Measurements from ENCODE around the gene PPP1R13L.
"Not testable (repeated sequence)": the region's sequence is repeated elsewhere in the genome, so short reads cannot be mapped to it uniquely, and the experiment has no call there.

Gene PPP1R13L

DNA sequence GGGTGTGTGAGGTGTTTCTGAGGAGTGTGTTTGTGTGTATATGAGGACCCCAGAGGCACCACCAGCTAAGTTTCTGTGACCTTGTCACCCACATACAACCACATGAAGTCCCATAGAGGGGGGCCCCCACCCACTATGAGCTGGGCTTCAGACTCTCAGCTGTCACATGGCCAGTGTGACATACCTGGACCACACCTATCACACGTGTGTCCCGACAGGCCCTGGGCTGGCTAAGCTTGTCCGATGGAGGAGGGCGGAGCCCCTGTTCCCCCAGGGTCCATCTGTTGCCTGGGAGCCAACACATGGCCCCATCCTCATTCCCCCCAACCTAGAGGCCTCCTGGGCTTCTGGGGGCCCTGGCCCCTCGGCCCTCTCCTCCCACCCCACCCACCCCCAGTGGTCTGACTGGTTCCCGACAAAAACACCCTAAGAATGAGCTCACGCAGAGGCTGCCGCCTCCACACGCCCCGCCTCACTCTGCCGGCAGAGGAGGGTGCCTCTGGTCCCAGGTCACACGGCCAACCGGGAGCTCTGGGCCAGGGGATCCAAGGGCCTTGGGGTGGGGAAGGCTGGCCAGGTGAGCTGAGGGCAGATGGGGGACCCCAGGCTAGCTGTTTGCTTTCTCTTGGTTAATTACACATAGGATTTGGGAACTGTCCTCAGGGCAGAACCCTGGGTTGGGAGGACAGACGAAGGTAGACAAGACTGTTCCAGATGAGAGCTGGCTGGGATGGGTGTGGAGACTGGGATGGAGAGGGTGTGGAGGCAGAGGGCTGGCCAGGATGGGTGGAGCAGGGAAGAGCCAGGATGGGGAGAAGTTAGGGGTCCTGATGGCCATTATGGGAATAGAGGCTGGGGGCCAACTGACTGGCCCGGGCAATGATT, 60.0 kb downstream of the PPP1R13L start:
- DNase-seq, result no peak

DNA sequence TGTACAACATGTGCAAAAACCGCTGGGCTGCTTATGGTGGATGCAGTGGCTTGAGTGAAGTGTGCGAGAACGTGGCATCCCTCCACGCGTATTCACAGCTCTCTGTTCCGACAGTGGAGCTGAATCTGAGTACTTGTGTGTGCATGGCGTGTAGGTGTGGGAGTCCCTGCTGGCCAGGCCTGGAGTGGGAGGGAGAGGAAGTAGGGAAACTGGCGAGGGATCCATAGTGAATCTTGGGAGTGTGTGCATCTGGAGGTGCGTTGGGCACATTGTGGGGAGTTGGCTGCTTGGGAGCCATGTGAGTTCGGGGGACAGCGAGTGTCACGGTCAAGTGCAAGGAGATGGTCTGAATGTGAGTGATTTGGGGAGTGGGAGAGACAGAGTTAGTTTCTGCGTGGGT, 62.0 kb downstream of the PPP1R13L start:
- peak; percentile 51 for DNase-seq

DNA sequence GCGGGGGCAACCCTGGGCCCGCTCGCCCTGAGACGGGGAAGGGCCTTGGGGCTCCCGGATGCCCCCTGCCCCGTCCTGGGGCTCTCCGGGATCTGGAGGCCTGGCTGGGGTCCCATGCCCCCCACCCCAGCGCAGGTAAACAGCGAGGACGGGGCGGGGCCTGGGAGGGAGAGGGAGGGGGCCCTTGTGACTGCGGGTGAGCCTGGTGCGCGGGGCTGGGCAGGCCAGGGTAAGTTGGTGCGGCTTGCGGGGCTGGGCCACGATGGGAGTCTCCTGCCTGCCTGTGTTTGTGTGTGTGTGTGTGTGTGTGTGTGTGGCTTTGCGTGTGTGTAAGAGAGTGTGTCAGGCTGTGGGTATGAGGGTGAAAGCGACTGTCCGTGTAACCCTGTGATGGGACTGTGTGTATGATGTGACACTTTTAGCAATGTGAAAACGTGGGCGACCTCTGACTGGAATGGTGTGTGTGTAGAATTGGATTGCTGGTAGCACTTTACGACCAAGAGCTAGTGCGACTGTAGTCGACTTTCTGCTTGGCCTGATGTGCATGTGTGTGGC, 63.9 kb downstream of the PPP1R13L start:
- DNase-seq, result peak; percentile 51

DNA sequence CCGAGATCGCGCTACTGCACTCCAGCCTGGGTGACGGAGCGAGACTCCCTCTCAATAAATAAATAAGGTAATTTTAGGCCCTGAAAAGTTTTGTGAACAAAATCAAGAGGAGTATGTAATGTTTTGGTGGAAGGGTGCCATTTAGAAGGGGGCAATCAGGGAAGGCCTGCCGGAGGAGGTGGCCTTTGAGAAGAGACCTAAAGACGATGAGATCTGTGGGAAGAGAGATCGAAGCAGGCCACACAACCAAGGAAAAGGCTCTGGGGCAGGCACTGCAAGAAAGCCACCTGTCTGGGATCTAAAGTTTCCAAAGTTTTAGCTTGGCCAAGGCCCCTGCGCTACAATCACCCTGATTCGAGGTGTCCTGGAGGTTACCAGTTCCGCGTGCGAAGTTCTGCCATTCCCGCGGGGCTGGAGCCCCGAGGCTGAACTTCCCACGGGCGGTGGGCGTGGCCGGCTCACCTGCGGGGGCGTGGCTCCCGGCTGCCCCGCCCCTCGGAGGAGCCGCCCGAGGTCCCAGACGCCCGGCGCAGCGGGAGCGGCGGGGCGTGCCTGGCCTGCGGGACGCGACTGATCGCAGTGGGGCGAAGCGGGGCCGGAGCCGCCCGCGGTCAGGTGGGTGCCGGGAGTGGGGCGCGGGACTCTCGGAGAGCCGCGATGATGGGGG, 64.5 kb downstream of the PPP1R13L start, which contains the start of gene KLC3:
Gene KLC3 (plus strand): TSS at position 519 of the 667 bp plus-strand sequence. CDS start 4,792 bp downstream, outside the sequence.
- DNase-seq, result peak; percentile 68

DNA sequence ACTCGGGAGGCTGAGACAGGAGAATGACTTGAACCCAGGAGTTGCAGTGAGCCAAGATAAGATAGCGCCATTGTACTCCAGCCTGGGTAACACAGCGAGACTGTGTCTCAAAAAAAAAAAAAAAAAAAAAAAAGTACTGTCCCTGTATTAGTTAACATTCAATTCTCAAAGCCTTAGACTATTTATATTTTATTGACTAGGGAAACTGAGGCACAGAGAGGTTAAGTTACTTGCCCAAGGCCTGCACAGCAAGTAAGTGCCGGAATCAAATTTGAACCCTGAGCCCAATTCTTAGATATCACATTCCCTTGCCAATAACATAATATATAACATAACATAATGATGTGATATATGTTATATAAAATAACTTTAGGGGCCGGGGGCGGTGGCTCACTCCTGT, 65.2 kb downstream of the PPP1R13L start:
- DNase-seq, result no peak

DNA sequence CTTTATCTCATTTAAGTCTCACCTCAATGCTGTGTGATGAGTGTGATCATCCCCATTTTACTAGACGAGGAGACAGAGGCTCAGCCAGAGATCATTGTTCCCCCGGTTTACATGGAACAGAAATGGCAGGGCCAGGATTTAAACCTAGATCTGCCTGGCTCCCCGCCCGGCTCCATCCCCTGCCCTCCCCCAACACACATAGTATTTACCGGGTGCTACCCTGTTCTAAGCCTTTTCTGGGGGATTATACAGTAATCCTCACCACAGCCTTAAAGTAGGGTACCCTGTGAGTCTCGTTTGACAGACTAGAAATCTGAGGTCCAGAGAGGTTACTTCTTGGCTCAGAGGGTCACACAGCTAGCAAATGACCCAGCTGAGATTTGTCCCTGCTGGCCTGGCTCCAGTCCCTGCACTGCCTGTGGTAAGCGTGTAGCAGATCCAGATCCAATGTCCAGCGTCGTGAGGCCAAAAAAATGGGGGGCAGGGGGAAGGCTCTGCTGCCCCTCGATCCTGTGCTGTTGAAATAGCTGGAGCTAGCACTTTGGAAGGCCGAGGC, 68.1 kb downstream of the PPP1R13L start:
- DNase-seq, result no peak

DNA sequence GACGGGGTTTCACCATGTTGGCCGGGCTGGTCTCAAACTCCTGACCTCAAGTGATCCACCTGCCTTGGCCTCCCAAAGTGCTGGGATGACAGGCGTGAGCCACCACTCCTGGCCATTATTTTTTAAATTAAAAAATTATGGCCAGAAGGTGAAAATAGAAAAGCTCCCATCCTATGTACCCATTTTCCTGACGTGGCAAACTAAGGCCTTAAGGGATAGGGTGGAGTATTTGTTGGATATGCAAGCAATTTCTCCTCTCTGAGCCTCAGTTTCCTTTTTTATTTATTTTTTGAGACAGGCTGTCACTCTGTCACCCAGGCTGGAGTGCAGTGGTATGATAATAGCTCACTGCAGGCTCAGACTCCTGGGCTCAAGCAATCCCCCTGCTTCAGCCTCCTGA, 70.0 kb downstream of the PPP1R13L start:
- DNase-seq, result not testable (repeated sequence)

DNA sequence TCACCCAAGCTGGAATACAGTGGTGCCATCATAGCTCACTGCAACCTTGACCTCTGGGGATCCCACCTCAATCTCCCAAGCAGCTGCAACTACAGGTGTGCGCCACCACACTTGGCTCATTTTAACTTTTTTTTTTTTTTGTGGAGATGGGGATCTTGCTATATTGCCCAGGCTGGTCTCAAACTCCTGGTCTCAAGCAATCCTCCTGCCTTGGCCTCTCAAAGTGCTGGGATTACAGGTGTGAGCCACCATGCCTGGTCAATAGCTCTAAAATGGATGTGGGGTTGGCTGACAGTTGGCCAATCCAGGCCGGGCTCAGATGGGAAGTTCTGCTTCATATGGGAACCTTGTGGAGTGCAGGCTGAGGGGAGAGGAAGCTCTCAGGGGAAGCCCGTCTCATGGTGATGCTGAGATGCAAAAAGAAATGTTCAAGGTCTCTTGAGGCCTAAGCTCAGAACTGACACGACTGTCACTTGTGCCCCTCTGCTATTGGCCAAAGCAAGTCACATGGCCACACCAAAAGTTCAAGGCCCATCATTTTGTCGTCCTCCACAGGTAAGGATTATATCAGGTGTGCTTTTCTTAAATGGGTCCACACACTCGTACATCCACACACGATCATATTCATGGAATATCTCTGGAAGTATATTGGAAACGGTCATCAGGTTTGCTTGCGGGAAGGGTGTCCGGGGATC, 71.1 kb downstream of the PPP1R13L start:
- DNase-seq, result no peak

DNA sequence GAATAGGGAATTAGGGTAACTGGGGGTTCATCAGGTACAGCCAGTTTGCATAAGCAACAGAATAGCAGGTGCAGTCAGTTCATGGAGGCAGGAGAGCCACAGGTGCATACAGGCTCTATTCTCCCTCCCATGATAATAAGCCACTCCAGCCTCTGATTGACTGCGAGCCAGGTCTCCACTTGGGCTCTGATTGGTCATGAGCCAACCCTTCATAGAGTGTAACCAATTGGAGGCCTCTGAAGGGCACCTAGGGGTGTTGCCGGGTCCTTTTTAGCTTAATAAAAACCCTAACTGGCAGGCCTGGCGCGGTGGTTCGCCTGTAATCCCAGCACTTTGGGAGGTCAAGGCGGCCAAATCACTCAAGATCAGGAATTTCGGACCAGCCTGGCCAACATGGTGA, 73.5 kb downstream of the PPP1R13L start:
- peak; percentile 91 for DNase-seq

All from DMS53 (cell line).